DOHH2 (cell line): ENCODE results near the gene HOXA9.

ENCODE experiments used
- H3F3A ChIP-seq: fragments of 200-600 bp; sonication (generic), shearing (Covaris generic); 2 replicates; pipeline ENCODE4 v1.6.0; 2016; ENCODE audit warnings: antibody characterized with exemption, mild to moderate bottlenecking; ENCODE audit not compliant: control insufficient read depth, insufficient read depth
- H3K27ac ChIP-seq: fragments of 200-600 bp; sonication (generic); 2 replicates; pipeline ENCODE4 v1.5.1; 2014; ENCODE audit warnings: low read depth, mild to moderate bottlenecking, low read length, moderate library complexity
- H3K27me3 ChIP-seq: fragments of 200-600 bp; sonication (generic); 2 replicates; pipeline ENCODE4 v1.6.1; 2014; ENCODE audit warnings: mild to moderate bottlenecking, low read length, mixed read lengths; ENCODE audit not compliant: control insufficient read depth
- H3K36me3 ChIP-seq: fragments of 200-600 bp; sonication (generic); 2 replicates; pipeline ENCODE4 v1.6.1; 2014; ENCODE audit warnings: mild to moderate bottlenecking, low read length, moderate library complexity, mixed read lengths; ENCODE audit not compliant: control insufficient read depth
- H3K4me1 ChIP-seq: fragments of 200-600 bp; sonication (generic); 2 replicates; pipeline ENCODE4 v1.6.1; 2014; ENCODE audit warnings: mild to moderate bottlenecking, low read length, mixed read lengths; ENCODE audit not compliant: control insufficient read depth
- H3K4me2 ChIP-seq: fragments of 200-600 bp; sonication (generic); 2 replicates; pipeline ENCODE4 v1.6.0; 2014; ENCODE audit warnings: mild to moderate bottlenecking, low read length, moderate library complexity
- H3K4me3 ChIP-seq: fragments of 200-600 bp; sonication (generic); 2 replicates; pipeline ENCODE4 v1.5.1; 2014; ENCODE audit warnings: mild to moderate bottlenecking, low read length, mixed read lengths
- H3K79me2 ChIP-seq: fragments of 200-600 bp; sonication (generic); 2 replicates; pipeline ENCODE4 v1.6.1; 2014; ENCODE audit warnings: mild to moderate bottlenecking, low read length, mixed read lengths; ENCODE audit not compliant: control insufficient read depth
- H3K9me2 ChIP-seq: fragments of 200-600 bp; sonication (generic); replicated peaks from 2 replicates; pipeline ENCODE4 v1.6.1; 2014; ENCODE audit warnings: mild to moderate bottlenecking, low read length, mixed read lengths; ENCODE audit not compliant: control insufficient read depth
- H3K9me3 ChIP-seq: fragments of 200-600 bp; sonication (generic); 2 replicates; pipeline ENCODE4 v1.6.1; 2014; ENCODE audit warnings: antibody characterized with exemption, low read length, mixed read lengths; ENCODE audit not compliant: control insufficient read depth, insufficient read depth
- H4K20me1 ChIP-seq: fragments of 200-600 bp; sonication (generic); 2 replicates; pipeline ENCODE4 v1.6.0; 2014; ENCODE audit warnings: low read depth, mild to moderate bottlenecking, antibody characterized with exemption, low read length, moderate library complexity; ENCODE audit not compliant: control insufficient read depth, insufficient read depth
- CTCF ChIP-seq: fragments of 200-600 bp; sonication (generic); IDR thresholded peaks from one replicate; pipeline ENCODE4 v1.5.1; 2014; ENCODE audit warnings: antibody characterized with exemption, mild to moderate bottlenecking, low read depth, low read length; ENCODE audit not compliant: poor library complexity, severe bottlenecking
- EZH2phosphoT487 ChIP-seq: fragments of 200-600 bp; sonication (generic); IDR thresholded peaks from 2 replicates; pipeline ENCODE4 v1.6.1; 2017; ENCODE audit warnings: borderline replicate concordance, mild to moderate bottlenecking, antibody characterized with exemption, low read length, moderate library complexity, mixed read lengths

HOXA9 gene

GRCh38 chr7:27186668-27187474 lies 21.5 kb upstream of the HOXA9 start:
- peaks cover 2% of the 10 kb centered on the region; the same call in 1 of the 2 replicates for H3F3A ChIP-seq
- peaks cover 100% of the 10 kb centered on the region for H3K27me3 ChIP-seq
- H3K36me3 ChIP-seq, result no peaks in the 10 kb centered on the region
- H3K9me3 ChIP-seq, result no peaks in the 10 kb centered on the region
- H3K4me2 ChIP-seq, result no peak overlapping the region
- no peak overlapping the region for H3K4me3 ChIP-seq
- H3K79me2 ChIP-seq, result no peaks in the 10 kb centered on the region
- H3K4me1 ChIP-seq, result peaks cover 34% of the 10 kb centered on the region
- H4K20me1 ChIP-seq, result 0 out of 2 replicates have a peak, but pooled peaks cover 5% of the 10 kb centered on the region
- H3K27ac ChIP-seq, result no peak overlapping the region
- H3K9me2 ChIP-seq, result no peaks in the 10 kb centered on the region
- TF ChIP-seq EZH2phosphoT487 (no peak), CTCF (no peak)

DNA sequence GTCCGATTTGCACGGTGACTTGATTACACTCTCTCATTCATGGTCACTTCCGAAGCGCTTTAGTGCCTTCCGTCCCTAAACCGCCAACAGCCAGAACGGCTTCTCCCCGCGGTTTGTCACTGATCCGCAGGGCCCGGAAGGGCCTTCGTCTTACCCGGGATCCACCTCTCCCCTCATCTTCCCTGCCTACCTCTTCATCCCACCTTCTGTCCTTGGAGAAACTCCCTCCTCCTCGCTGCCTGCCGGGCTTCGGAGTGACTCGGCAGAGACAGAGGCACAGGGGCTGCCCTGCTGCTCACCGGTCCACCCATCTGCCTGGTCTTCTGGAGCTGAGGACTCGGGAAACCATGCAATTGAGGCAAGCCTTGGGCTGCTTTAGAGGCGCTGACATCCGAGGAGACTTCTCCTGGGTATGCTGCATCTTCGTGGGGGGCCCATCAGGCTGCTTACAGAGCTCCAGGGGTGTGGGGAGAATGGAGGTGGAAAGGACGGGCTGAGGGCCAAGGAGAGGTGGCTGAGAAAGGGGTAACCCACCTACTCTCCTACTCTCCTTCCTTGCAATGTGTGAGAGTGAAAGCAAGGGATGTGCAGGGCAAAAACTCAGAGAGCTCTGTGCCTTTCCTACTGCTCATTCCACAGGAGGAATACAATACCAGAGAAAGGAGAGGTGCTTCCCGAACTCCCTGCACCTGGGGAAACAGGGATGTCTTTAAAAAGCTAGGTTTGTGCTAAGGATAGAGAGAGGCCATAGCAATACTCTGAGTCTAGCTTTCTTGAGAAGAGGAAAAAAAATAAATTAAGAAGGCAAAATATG lies 20.7 kb upstream of the HOXA9 start:
- Histone ChIP-seq H3K4me3 (no peak overlapping the region), H3K4me2 (no peak overlapping the region), H4K20me1 (0 out of 2 replicates have a peak, but pooled peaks cover 5% of the 10 kb centered on the region), H3K4me1 (peaks cover 34% of the 10 kb centered on the region), H3K27ac (no peak overlapping the region), H3K9me3 (no peaks in the 10 kb centered on the region), H3K79me2 (no peaks in the 10 kb centered on the region), H3F3A (peaks cover 2% of the 10 kb centered on the region; the same call in 1 of the 2 replicates), H3K9me2 (no peaks in the 10 kb centered on the region), H3K27me3 (peaks cover 96% of the 10 kb centered on the region), H3K36me3 (no peaks in the 10 kb centered on the region)
- TF ChIP-seq EZH2phosphoT487, result no peak
- no peak for TF ChIP-seq CTCF

- Histone ChIP-seq H3F3A (peaks cover 2% of the 10 kb centered on the region; the same call in 1 of the 2 replicates), H3K27ac (no peak within 1 kb of the TSS), H3K9me3 (no peaks in the 10 kb centered on the region), H3K4me3 (peak within 1 kb of the TSS; percentile 72), H3K9me2 (no peaks in the 10 kb centered on the region), H3K79me2 (no peaks in the 10 kb centered on the region), H3K27me3 (peaks cover 95% of the 10 kb centered on the region), H3K4me1 (peaks cover 34% of the 10 kb centered on the region), H3K36me3 (no peaks in the 10 kb centered on the region), H3K4me2 (peak within 1 kb of the TSS; percentile 87), H4K20me1 (0 out of 2 replicates have a peak, but pooled peaks cover 5% of the 10 kb centered on the region)
- no peak for TF ChIP-seq CTCF
- no peak for TF ChIP-seq EZH2phosphoT487
Measured at GRCh38 chr7:27185013-27185853, 19.9 kb upstream of the HOXA9 start, which contains the start of gene HOXA11. Gene HOXA11, minus strand, starts transcription at chr7:27185232. Its CDS starts 88 bp downstream, at chr7:27185144.
